GM23338 (cell line): ENCODE data around the gene PAM. TPM values are rescaled to one million over a fixed set of nuclear protein-coding genes. Genes with fewer than 3 reads are reported as not detected.

Experiments
- ATAC-seq: fragments of 200-7000 bp; cut with Tn5 transposase; 3 replicates; pipeline ENCODE4 v1.9.1; 2020
- DNase-seq: peaks from one replicate; pipeline ENCODE4 v3.0.0-alpha.2; 2015; ENCODE audit warnings: low spot score
- H2AFZ ChIP-seq: fragments of 200-600 bp; sonication (generic); 2 replicates; pipeline ENCODE4 v1.8.0; 2016; ENCODE audit warnings: antibody characterized with exemption, mild to moderate bottlenecking, moderate library complexity
- H3F3A ChIP-seq: fragments of 200-600 bp; sonication (generic); replicated peaks from 2 replicates; pipeline ENCODE4 v1.8.0; 2017; ENCODE audit warnings: antibody characterized with exemption, mixed run types, low read depth
- H3K27ac ChIP-seq: fragments of 200-600 bp; sonication (generic); 2 replicates; pipeline ENCODE4 v1.6.1; 2016; ENCODE audit warnings: low read depth
- H3K27me3 ChIP-seq: fragments of 200-600 bp; sonication (generic); 2 replicates; pipeline ENCODE4 v1.8.0; 2016; ENCODE audit warnings: mild to moderate bottlenecking, mixed run types, moderate library complexity; ENCODE audit not compliant: insufficient read depth
- H3K36me3 ChIP-seq: fragments of 200-600 bp; sonication (generic); 2 replicates; pipeline ENCODE4 v1.8.0; 2016; ENCODE audit warnings: mild to moderate bottlenecking; ENCODE audit not compliant: insufficient read depth
- H3K4me1 ChIP-seq: fragments of 200-600 bp; sonication (generic); 2 replicates; pipeline ENCODE4 v1.8.0; 2016; ENCODE audit warnings: mild to moderate bottlenecking, moderate library complexity; ENCODE audit not compliant: insufficient read depth
- H3K4me2 ChIP-seq: fragments of 200-600 bp; sonication (generic); 2 replicates; pipeline ENCODE4 v1.7.1; 2017; ENCODE audit warnings: mixed run types
- H3K4me3 ChIP-seq: fragments of 200-600 bp; sonication (generic); 2 replicates; pipeline ENCODE4 v1.6.1; 2016; ENCODE audit warnings: mixed run types
- H3K79me2 ChIP-seq: fragments of 200-600 bp; sonication (generic); replicated peaks from 2 replicates; pipeline ENCODE4 v1.8.0; 2017; ENCODE audit warnings: mild to moderate bottlenecking; ENCODE audit not compliant: insufficient read depth
- H3K9me2 ChIP-seq: fragments of 200-600 bp; sonication (generic); 2 replicates; pipeline ENCODE4 v1.8.0; 2017; ENCODE audit not compliant: insufficient read depth
- H4K20me1 ChIP-seq: fragments of 200-600 bp; sonication (generic); replicated peaks from 2 replicates; pipeline ENCODE4 v1.8.0; 2017; ENCODE audit warnings: mild to moderate bottlenecking; ENCODE audit not compliant: insufficient read depth
- H3K27ac Mint-ChIP-seq: 2 replicates; pipeline ENCODE4 v1.8.0; 2020; ENCODE audit warnings: inconsistent platforms, mild to moderate bottlenecking, moderate library complexity, mixed read lengths
- H3K27me3 Mint-ChIP-seq: 3 replicates; pipeline ENCODE4 v1.8.0; 2022; ENCODE audit warnings: low read depth, mild to moderate bottlenecking, moderate library complexity, mixed read lengths, inconsistent platforms; ENCODE audit not compliant: insufficient read depth, poor library complexity
- H3K36me3 Mint-ChIP-seq: 3 replicates; pipeline ENCODE4 v1.8.0; 2021; ENCODE audit warnings: low read depth, mild to moderate bottlenecking, inconsistent platforms, moderate library complexity, mixed read lengths
- H3K4me1 Mint-ChIP-seq: 3 replicates; pipeline ENCODE4 v1.8.0; 2020; ENCODE audit warnings: mild to moderate bottlenecking, inconsistent platforms, mixed read lengths
- H3K4me3 Mint-ChIP-seq: 3 replicates; pipeline ENCODE4 v1.8.0; 2021; ENCODE audit warnings: moderate library complexity, mild to moderate bottlenecking, inconsistent platforms, mixed read lengths
- H3K9me3 Mint-ChIP-seq: 3 replicates; pipeline ENCODE4 v1.8.0; 2020; ENCODE audit warnings: moderate library complexity, mild to moderate bottlenecking, inconsistent platforms, mixed read lengths
- CTCF ChIP-seq, 2 experiments: fragments of 200-600 bp in 1 of 2; sonication (generic) in 1 of 2; conservative IDR thresholded peaks; 2 replicates each; pipeline versions ENCODE4 v1.5.1 to v1.6.1; 2016 to 2017; ENCODE audit warnings: antibody characterized with exemption in 2 of 2, low read depth in 2 of 2, mild to moderate bottlenecking in 2 of 2, moderate library complexity in 1 of 2
- ETS1 ChIP-seq: IDR thresholded peaks from 2 replicates; pipeline ENCODE4 v1.6.1; 2016; ENCODE audit warnings: antibody characterized with exemption
- EZH2 ChIP-seq: fragments of 200-600 bp; sonication (generic); IDR thresholded peaks from one replicate; pipeline ENCODE4 v1.8.0; 2017; ENCODE audit warnings: antibody characterized with exemption, mild to moderate bottlenecking, low read depth; ENCODE audit not compliant: unreplicated experiment
- EZH2phosphoT487 ChIP-seq: fragments of 200-600 bp; sonication (generic); IDR thresholded peaks from one replicate; pipeline ENCODE4 v1.8.1; 2018; ENCODE audit warnings: antibody characterized with exemption; ENCODE audit not compliant: unreplicated experiment
- JUNB ChIP-seq: IDR thresholded peaks from one replicate; pipeline ENCODE4 v1.6.1; 2016; ENCODE audit warnings: antibody characterized with exemption; ENCODE audit not compliant: unreplicated experiment
- NANOG ChIP-seq: IDR thresholded peaks from 2 replicates; pipeline ENCODE4 v1.6.1; 2016; ENCODE audit warnings: antibody characterized with exemption, borderline replicate concordance
- POLR2AphosphoS5 ChIP-seq: IDR thresholded peaks from 2 replicates; pipeline ENCODE4 v1.6.1; 2016; ENCODE audit warnings: antibody characterized with exemption, low read depth
- STAT1 ChIP-seq: IDR thresholded peaks from one replicate; pipeline ENCODE4 v1.6.1; 2016; ENCODE audit warnings: antibody characterized with exemption; ENCODE audit not compliant: unreplicated experiment
- ZNF114 ChIP-seq: fragments of 250-450 bp; sonication (Bioruptor Pico); IDR thresholded peaks from 2 replicates; pipeline ENCODE4 v1.5.0; 2020; ENCODE audit warnings: mild to moderate bottlenecking, moderate library complexity
- ZNF331 ChIP-seq: fragments of 250-450 bp; sonication (Bioruptor Pico); IDR thresholded peaks from 2 replicates; pipeline ENCODE4 v1.5.0; 2020; ENCODE audit warnings: low read depth, mild to moderate bottlenecking, moderate library complexity
- ZNF462 ChIP-seq: fragments of 250-450 bp; sonication (Bioruptor Pico); IDR thresholded peaks from 2 replicates; pipeline ENCODE4 v1.5.0; 2020; ENCODE audit warnings: mild to moderate bottlenecking, moderate library complexity
- polyA plus RNA-seq: library from polyadenylated mRNA; unstranded; fragments of >200 nt; fragmentation: Nextera tagmentation; extraction: Ambion mirVana; gene quantifications from 2 replicates; pipeline ENCODE4 v1.2.1, GENCODE V29; 2016
- total RNA-seq: library from RNA; depleted of rRNA; stranded (reverse); fragments of >200 nt; shearing (Covaris generic); gene quantifications from 2 replicates; pipeline ENCODE4 v1.2.3, GENCODE V29; 2014

Gene PAM
- total and polyA plus RNA-seq, 2 experiments from 2014 or later = 33.9 to 79.4 TPM

- TF ChIP-seq EZH2phosphoT487 = no peak
- TF ChIP-seq ZNF331 = no peak
- no peak for TF ChIP-seq CTCF (conservative IDR thresholded peaks at IDR 0.05; ENCODE audit: low read depth in 2 of 2)
- TF ChIP-seq ETS1 = no peak
- TF ChIP-seq EZH2 = no peak
- TF ChIP-seq NANOG = no peak
- no peak for TF ChIP-seq POLR2AphosphoS5
Observed at GRCh38 chr5:102720969-102721368, 34.1 kb upstream of the PAM start (continued).

- no peak overlapping the region for H3K4me3 ChIP-seq
- no peak overlapping the region for H2AFZ ChIP-seq
- H3K27ac ChIP-seq = no peak overlapping the region
- H3F3A ChIP-seq = no peaks in the 10 kb centered on the region
- H3K4me2 ChIP-seq = no peak overlapping the region
- no peaks in the 10 kb centered on the region for H3K9me2 ChIP-seq
- H3K9me3 Mint-ChIP-seq = no peaks in the 10 kb centered on the region
- no peaks in the 10 kb centered on the region for H3K79me2 ChIP-seq
- TF ChIP-seq POLR2AphosphoS5 (no peak), ETS1 (no peak), NANOG (no peak), ZNF114 (CRISPR knock-in tag) (no peak), EZH2phosphoT487 (no peak), EZH2 (no peak), JUNB (no peak), STAT1 (no peak), ZNF462 (CRISPR knock-in tag) (no peak)
- H3K4me3 Mint-ChIP-seq = no peak overlapping the region
- H3K27ac Mint-ChIP-seq = no peak overlapping the region
- H3K36me3 ChIP-seq = no peaks in the 10 kb centered on the region
- ATAC-seq (no peak), DNase-seq (no peak)
- H3K36me3 Mint-ChIP-seq = no peaks in the 10 kb centered on the region
- H3K27me3 Mint-ChIP-seq = no peaks in the 10 kb centered on the region
- no peaks in the 10 kb centered on the region for H3K4me1 Mint-ChIP-seq
- 0 out of 2 replicates have a peak, but pooled peaks cover 5% of the 10 kb centered on the region for H3K4me1 ChIP-seq
- H4K20me1 ChIP-seq = no peaks in the 10 kb centered on the region
- H3K27me3 ChIP-seq = no peaks in the 10 kb centered on the region
Observed at GRCh38 chr5:102722931-102723330, 32.2 kb upstream of the PAM start.
